Sigmoid colon (tissue), 4 donors: Measurements from ENCODE around the gene PAK2.

Source experiments
- CTCF ChIP-seq, 4 experiments: fragments of 450-650 bp in 3 of 4; fragments of 200-600 bp in 1 of 4; IDR thresholded peaks; one replicate each; pipeline ENCODE4 v1.5.1; 2016 to 2019; ENCODE audit warnings: antibody characterized with exemption in 4 of 4, mild to moderate bottlenecking in 3 of 4, moderate library complexity in 2 of 4
- POLR2A ChIP-seq, 2 donors: fragments of 450-650 bp; IDR thresholded peaks; one replicate each; pipeline ENCODE4 v1.6.1; 2016; ENCODE audit warnings: antibody characterized with exemption in 2 of 2, mild to moderate bottlenecking in 2 of 2, moderate library complexity in 2 of 2
- POLR2AphosphoS5 ChIP-seq, 4 donors: sonication (generic); formaldehyde crosslinking; IDR thresholded peaks; one replicate each; pipeline ENCODE4 v1.6.1; 2017; ENCODE audit warnings: antibody characterized with exemption in 4 of 4

DNA sequence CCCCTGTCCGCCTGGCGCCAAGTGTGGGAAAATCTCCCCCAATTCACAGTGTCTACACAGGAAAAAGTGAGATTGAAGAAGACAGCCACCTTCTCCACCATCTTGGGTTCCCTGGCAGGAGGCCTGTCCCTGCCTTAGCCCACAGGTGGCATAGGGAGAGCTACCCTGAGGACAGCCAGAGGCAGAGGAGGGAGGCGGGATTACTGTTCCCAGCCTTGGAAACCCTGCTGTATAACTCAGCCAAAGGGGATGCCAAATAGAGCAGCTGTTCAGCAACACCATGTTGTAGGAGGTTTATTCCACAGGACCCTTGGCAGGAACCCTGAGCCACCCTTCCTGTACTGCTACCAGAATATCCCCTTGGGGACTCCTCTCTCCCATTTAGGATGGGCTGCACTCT lies 54.8 kb downstream of the PAK2 start:
- no peak for TF ChIP-seq POLR2A (IDR thresholded peaks at IDR 0.05)
- TF ChIP-seq POLR2AphosphoS5 (IDR thresholded peaks at IDR 0.05) = no peak
- no peak for TF ChIP-seq CTCF (IDR thresholded peaks at IDR 0.05)
